Activated CD4-positive, alpha-beta memory T cell treated with anti-CD3 and anti-CD28 coated beads, Interleukin-2, amount 10 ng/mL, durations not matched to agents 7 days and 5 days (primary cell): ENCODE results near the gene COPZ2. TPM values are rescaled to one million over a fixed set of nuclear protein-coding genes. Genes with fewer than 3 reads are reported as not detected.

Source experiments
- CTCF ChIA-PET: fragments of 350-600 bp; sonication (Branson Sonifier 250); formaldehyde crosslinking; loops from one replicate; lab custom pipeline; 2021; ENCODE audit warnings: antibody characterized with exemption, inconsistent platforms; lab: Charles Lee
- POLR2A ChIA-PET: fragments of 350-600 bp; sonication (Branson Sonifier 250); formaldehyde crosslinking; loops from one replicate; lab custom pipeline; 2021; ENCODE audit warnings: antibody characterized with exemption; lab: Charles Lee
- DNase-seq: peaks from one replicate; pipeline ENCODE4 v3.0.0-alpha.2; 2020
- H3K27ac Mint-ChIP-seq: one replicate; pipeline ENCODE4 v1.8.0; 2021; ENCODE audit warnings: mild to moderate bottlenecking, mixed read lengths
- H3K27me3 Mint-ChIP-seq: one replicate; pipeline ENCODE4 v1.8.0; 2021; ENCODE audit warnings: mixed read lengths
- H3K36me3 Mint-ChIP-seq: one replicate; pipeline ENCODE4 v1.8.0; 2021; ENCODE audit warnings: low read depth, mixed read lengths
- H3K4me1 Mint-ChIP-seq: one replicate; pipeline ENCODE4 v1.8.0; 2021; ENCODE audit warnings: mixed read lengths
- H3K4me3 Mint-ChIP-seq: one replicate; pipeline ENCODE4 v1.8.0; 2021; ENCODE audit warnings: mild to moderate bottlenecking, mixed read lengths
- H3K9me3 Mint-ChIP-seq: one replicate; pipeline ENCODE4 v1.8.0; 2021; ENCODE audit warnings: mixed read lengths
- total RNA-seq, 2 experiments: library from RNA; stranded (reverse); gene quantifications; one replicate each; pipeline ENCODE4 v1.2.3, GENCODE V29; 2021

The COPZ2 gene
- total RNA-seq, 2 experiments from 2014 or later, result 7.4 to 11.5 TPM

DNA sequence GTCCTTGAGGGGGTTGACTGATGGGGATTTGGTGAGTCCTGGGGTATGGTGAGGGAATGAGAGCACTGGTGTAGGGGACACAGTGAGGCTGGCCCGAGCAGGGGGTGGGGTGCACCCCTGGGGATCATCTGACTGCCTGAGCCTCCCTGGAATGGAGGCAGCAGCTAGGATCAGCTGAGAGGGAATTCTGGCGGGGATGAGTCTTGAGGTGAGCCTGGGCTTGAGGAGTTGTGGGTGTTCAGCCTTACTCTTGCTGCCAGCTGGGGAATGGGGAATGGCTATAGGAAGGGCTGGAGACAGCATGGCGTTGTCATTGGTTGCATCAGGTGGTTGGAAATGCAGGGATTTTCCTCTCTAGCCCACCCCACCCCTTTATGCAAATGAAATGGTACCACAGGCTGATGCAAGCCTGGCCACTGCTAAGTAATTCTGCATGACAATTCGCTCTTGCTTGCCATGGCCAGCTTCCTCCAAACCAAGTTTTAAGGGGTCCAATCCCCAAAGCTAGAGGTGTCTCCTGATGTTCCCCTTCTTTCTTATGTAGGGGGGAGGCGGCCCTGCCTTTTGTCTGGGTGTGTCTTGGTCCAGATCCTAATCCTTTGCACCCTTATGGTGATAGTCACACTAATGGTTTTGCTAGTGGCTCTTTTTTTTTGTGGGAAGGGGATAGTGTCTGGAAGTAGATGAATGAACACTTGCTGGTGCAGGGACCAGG lies 18.1 kb upstream of the COPZ2 start:
- peaks cover 85% of the 10 kb centered on the region for H3K36me3 Mint-ChIP-seq
- ChIA-PET POLR2A (interaction anchor here (1.5 to 2.2 kb wide), 2 partner anchors 9 to 12 kb away, joined by 4 to 16 read pairs; partner anchors contain the start of gene NFE2L1), CTCF (interaction anchor here (0.9 to 2.0 kb wide), 5 partner anchors 13 to 85 kb away, joined by 4 to 6 read pairs (median 6); partner anchors contain the start of gene CDK5RAP3)
- peak overlapping the region; percentile 80 for H3K27ac Mint-ChIP-seq
- no peaks in the 10 kb centered on the region for H3K27me3 Mint-ChIP-seq
- peaks cover 52% of the 10 kb centered on the region for H3K4me1 Mint-ChIP-seq
- peak overlapping the region; percentile 29 for H3K4me3 Mint-ChIP-seq
- DNase-seq, result peak; percentile 41
- no peaks in the 10 kb centered on the region for H3K9me3 Mint-ChIP-seq

DNA sequence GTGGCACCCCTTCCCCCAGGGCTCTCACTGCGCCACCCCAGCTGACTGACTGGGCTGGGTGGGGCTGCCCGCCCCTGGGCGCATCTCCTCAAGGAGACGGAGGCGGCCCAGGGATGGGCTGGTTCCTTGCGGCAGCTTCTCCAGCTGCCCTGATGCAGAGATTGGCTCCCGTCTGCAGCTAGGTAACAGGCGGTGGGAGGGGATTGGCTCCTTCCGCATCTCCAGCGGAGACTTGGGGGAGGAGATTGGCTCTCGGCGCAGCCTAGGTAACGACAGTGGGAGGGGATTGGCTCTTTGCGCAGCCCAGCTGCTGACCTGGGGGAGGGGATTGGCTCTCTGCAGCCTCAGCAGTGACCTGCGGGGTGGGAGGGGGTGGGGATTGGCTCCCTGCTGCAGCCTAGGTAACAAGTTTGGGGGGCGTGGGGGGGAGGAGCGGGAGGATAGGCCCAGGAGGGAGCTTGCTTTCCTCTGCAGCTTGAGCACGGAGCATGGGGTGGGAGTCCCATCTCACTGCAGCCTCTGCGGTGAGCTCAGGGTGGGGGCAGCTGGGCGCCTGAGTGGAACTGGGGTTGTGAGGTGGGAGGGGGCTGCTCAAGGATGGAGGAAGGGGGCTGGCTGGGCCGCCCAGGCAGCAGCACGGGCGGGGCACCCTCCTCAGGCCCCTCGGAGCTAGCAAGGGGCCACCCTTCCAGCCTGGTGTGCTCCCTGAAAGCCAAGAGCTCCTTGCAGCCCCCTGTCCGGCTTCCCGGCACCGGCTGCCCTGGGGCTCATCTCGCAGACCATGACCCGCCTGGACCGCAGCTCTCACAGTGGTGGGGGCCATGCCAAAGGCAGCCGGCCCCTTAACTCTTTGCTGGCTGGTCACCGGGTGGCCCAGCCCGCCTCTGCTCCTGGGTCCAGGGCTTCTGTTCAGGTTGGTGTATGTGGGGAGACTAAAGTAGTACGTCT lies 16.9 kb upstream of the COPZ2 start:
- no peak overlapping the region for H3K4me3 Mint-ChIP-seq
- H3K36me3 Mint-ChIP-seq, result peaks cover 84% of the 10 kb centered on the region
- peaks cover 61% of the 10 kb centered on the region for H3K4me1 Mint-ChIP-seq
- no peaks in the 10 kb centered on the region for H3K27me3 Mint-ChIP-seq
- no peaks in the 10 kb centered on the region for H3K9me3 Mint-ChIP-seq
- no peak for DNase-seq
- H3K27ac Mint-ChIP-seq, result peak overlapping the region; percentile 80
- ChIA-PET CTCF (interaction anchor here (1.6 to 2.0 kb wide), 4 partner anchors 18 to 28 kb away, joined by 5 to 10 read pairs (median 6); no protein-coding TSS in a partner anchor), POLR2A (interaction anchor here (2.2 kb wide), 1 partner anchor 8 kb away, joined by 16 read pairs; the partner anchor contains the start of gene NFE2L1)

DNA sequence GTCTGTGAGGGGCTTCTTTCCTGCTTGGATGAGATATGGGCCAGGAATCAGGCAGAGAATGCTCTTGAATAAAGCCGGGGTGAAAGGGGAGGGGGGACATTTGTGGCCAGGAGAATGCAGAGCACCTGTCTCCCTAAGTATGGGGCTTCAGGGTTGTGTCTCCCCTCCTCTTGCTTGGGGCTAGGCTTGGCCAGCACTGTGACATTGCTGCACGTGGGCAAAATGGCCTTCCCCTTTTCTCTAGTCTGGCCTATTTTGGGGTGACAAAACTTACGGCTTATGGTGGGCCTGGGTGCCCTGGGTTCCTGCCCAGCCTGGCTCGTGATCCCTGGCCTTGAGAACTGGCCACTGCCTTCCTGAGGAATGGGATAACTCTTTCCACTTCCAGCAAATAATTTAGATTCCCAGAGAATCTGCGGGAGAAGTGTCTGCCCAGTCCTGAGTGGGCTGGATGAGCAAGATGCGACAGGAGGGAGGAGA lies 16.2 kb upstream of the COPZ2 start:
- ChIA-PET POLR2A (no interaction called here), CTCF (interaction anchor here (1.9 kb wide), 1 partner anchor 26 kb away, joined by 10 read pairs; no protein-coding TSS in a partner anchor)
- no peak for DNase-seq
- Mint-ChIP-seq H3K27me3 (no peaks in the 10 kb centered on the region), H3K4me1 (peaks cover 66% of the 10 kb centered on the region), H3K9me3 (no peaks in the 10 kb centered on the region), H3K36me3 (peaks cover 79% of the 10 kb centered on the region), H3K4me3 (no peak overlapping the region), H3K27ac (peak overlapping the region; percentile 36)

DNA sequence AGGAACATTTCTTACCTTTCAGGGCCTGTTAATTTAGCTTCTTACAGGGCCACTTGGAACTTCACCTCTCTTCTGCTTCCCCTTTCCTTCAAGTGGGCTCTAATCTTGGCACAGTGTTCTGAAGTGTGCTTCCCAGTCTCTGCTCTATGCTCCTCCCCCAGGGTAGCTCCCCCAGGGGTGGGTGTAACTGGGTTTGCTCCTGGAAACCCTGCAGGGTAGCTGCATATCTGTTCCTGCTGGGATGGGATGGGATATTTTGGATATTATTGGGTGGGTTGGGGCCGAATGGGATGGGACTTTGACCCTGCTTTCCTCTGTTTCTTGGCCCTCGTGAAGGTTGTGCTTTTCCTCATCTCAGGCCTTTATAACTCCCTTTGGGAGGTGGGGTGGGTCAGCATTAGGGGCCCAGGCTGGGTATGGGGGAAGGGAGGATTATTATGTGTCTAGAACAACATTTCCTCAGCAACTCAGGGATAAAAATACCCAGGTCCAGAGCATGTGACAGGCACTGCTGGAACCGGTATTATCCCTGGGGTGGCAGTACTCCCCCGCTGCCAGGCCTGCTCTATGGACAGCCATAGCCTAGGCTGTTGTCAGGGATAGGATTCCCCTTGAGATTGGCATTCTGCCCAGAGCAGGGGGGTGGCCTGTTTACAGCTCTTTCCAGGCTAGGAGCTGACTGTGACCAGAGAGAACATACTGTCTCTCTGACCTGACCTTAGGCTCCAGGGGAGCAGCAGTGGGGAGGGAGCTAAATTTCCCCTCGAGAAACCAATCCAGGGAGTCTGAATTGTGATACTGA lies 15.6 kb upstream of the COPZ2 start:
- Mint-ChIP-seq H3K36me3 (peaks cover 75% of the 10 kb centered on the region), H3K4me3 (no peak overlapping the region), H3K27me3 (no peaks in the 10 kb centered on the region), H3K9me3 (no peaks in the 10 kb centered on the region), H3K27ac (peak overlapping the region; percentile 58), H3K4me1 (peaks cover 68% of the 10 kb centered on the region)
- ChIA-PET CTCF (interaction anchor here (1.1 to 1.9 kb wide), 2 partner anchors 22 to 26 kb away, joined by 3 to 10 read pairs; no protein-coding TSS in a partner anchor), POLR2A (interaction anchor here (0.8 to 1.3 kb wide), 2 partner anchors 11 to 17 kb away, joined by 3 to 4 read pairs; no protein-coding TSS in a partner anchor)
- DNase-seq, result no peak

DNA sequence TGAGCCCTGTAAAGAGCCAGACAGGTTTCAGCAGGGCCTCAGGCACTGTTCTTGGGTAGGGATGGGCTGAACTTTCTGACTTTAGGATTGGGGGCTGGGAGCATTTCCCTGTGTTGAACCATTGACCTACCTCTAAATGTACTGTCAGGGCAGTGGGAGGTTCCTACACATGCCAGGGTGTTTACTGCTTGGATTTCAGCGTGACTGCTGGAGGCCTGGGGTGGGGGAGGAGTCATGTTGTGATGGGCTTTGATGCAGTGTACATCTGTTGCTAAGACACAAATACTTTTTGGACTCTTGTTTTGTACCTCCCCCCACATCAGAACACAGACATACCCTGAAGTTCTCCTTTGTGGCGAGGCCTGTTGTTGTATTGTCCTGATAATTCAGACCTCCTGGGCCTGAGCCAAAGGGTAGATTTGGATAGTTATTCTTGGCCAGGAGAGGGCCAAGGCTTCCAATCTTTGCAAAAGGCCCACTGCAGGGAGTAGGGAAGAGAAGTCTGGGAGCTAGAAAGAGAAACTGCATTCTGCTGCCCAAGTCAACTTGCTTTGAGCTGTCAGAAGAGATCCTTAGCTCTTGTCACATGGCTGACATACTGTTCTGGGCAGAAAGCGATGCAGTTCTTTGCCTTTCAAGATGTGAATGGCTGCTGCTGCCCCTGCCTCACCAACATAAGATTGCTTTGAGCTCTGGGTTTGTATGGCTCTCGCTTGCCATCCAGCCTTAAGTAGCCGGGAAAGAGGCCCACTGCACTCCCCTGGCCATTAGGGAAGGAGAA lies 14.3 kb upstream of the COPZ2 start:
- H3K27ac Mint-ChIP-seq, result peak overlapping the region; percentile 47

DNA sequence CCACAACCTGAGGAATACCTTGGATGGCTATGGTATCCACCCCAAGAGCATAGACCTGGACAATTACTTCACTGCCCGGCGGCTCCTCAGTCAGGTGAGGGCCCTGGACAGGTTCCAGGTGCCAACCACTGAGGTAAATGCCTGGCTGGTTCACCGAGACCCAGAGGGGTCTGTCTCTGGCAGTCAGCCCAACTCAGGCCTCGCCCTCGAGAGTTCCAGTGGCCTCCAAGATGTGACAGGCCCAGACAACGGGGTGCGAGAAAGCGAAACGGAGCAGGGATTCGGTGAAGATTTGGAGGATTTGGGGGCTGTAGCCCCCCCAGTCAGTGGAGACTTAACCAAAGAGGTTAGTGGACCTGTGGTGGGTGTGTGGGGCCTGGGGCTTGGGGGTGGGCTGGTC lies 13.7 kb upstream of the COPZ2 start:
- peaks cover 59% of the 10 kb centered on the region for H3K36me3 Mint-ChIP-seq
- H3K27ac Mint-ChIP-seq, result peak overlapping the region; percentile 47
- H3K9me3 Mint-ChIP-seq, result no peaks in the 10 kb centered on the region
- ChIA-PET POLR2A (interaction anchor here (0.9 to 6.7 kb wide), 2 partner anchors 15 to 56 kb away, joined by 3 to 57 read pairs; partner anchors contain the start of gene COPZ2), CTCF (interaction anchor here (5.2 to 5.8 kb wide), 2 partner anchors 15 to 25 kb away, joined by 36 to 62 read pairs; partner anchors contain the start of gene COPZ2)
- no peak for DNase-seq
- H3K4me1 Mint-ChIP-seq, result peaks cover 72% of the 10 kb centered on the region
- no peaks in the 10 kb centered on the region for H3K27me3 Mint-ChIP-seq
- H3K4me3 Mint-ChIP-seq, result no peak overlapping the region

More for the DNA sequence above, 14.3 kb upstream of the COPZ2 start:
- Mint-ChIP-seq H3K36me3 (peaks cover 62% of the 10 kb centered on the region), H3K27me3 (no peaks in the 10 kb centered on the region), H3K9me3 (no peaks in the 10 kb centered on the region), H3K4me3 (no peak overlapping the region), H3K4me1 (peaks cover 71% of the 10 kb centered on the region)
- no peak for DNase-seq
- ChIA-PET POLR2A (interaction anchor here (1.3 kb wide), 1 partner anchor 15 kb away, joined by 4 read pairs; no protein-coding TSS in a partner anchor), CTCF (interaction anchor here (1.0 to 5.2 kb wide), 2 partner anchors 26 to 81 kb away, joined by 3 to 62 read pairs; partner anchors contain the start of gene CDK5RAP3)

DNA sequence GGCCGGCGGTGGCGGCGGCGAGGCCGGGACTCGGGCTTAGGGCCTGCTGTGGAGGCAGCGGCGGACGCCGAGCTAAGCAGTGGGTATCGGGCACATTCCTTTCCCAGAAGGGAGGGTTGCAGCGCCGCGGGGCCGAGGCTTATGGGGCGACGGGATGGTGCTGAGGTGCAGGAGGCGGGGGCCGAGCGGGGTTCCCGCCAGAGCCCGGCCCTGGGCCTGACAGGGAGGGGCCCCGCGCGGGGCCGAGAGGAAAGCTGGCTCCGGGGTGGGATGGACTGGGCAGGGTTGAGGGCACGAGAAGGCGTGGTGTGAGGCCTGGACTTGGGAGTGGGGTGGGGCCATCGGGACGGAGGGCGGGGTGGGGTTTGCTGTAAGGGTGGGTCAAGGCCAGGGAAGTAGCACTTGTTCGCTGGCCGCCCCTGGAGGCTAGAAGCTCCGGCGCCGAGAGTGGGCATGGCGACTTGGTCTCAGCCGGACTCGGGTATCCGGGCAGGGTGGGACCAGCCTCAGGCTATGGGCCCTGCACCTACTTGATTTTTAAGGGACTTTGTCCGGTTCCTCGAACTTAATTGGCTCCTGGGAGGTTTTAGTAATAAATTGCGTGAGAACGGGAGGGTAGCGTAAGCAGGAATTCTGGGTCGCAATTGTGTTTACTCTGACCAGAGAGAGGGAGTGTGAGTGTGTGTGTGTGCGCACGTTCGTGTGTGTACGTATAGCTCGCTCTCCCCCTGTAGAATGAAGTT lies 11.0 kb upstream of the COPZ2 start:
- ChIA-PET CTCF (interaction anchor here (0.7 to 5.8 kb wide), 15 partner anchors 12 to 303 kb away, joined by 3 to 62 read pairs (median 6); partner anchors contain the start of genes CDK5RAP3 and COPZ2), POLR2A (interaction anchor here (0.8 to 6.7 kb wide), 27 partner anchors 7 to 570 kb away, joined by 3 to 57 read pairs (median 6); partner anchors contain the start of genes CBX1, CDK5RAP3, COPZ2 and KPNB1)
- no peaks in the 10 kb centered on the region for H3K27me3 Mint-ChIP-seq
- H3K36me3 Mint-ChIP-seq, result peaks cover 44% of the 10 kb centered on the region
- peak; percentile 47 for DNase-seq
- peaks cover 67% of the 10 kb centered on the region for H3K4me1 Mint-ChIP-seq
- H3K9me3 Mint-ChIP-seq, result no peaks in the 10 kb centered on the region
- peak overlapping the region; percentile 99 for H3K4me3 Mint-ChIP-seq
- peak overlapping the region; percentile 97 for H3K27ac Mint-ChIP-seq

DNA sequence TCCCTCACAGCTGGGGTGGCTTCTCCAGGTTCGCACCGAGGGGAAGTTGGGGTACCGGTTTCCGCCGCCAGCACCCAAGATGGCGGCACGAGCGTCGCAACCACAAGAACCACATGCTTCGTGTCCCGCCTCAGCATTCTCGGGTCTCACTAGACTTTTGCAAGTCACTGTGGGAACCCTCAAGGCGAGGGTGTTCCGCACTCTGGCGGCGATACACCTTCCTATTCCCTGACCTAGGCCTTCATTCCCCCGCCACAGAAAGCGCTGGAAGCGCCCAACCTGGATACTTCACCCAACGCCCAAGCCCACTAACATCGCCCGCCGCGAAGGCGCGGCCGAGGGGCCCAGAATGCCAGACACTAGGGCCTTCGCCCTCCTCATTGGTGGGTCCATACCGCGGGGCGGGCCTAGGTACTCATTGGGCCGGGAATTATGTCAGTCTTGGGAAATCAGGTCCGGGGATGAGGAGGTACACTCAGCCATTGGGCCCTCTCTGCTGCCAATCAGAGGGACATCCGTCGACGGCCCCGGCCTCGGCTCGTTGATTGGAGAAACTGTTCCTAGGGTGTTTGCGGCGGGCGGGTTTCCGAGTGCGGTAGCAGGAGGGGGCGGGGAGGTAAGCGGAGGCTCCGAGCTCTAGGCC lies 10.3 kb upstream of the COPZ2 start, which contains the start of gene NFE2L1:
Gene NFE2L1 (plus strand): TSS at position 619 of the 643 bp plus-strand sequence. CDS start 2,760 bp downstream, outside the sequence.
- CTCF ChIA-PET, result interaction anchor here (0.7 to 5.8 kb wide), 15 partner anchors 12 to 158 kb away, joined by 3 to 62 read pairs (median 5); partner anchors contain the start of genes CDK5RAP3 and COPZ2
- Mint-ChIP-seq H3K9me3 (no peaks in the 10 kb centered on the region), H3K4me3 (peak within 1 kb of the TSS; percentile 99), H3K36me3 (peaks cover 38% of the 10 kb centered on the region), H3K27ac (peak within 1 kb of the TSS; percentile 97), H3K4me1 (peaks cover 64% of the 10 kb centered on the region), H3K27me3 (no peaks in the 10 kb centered on the region)
- peak; percentile 99 for DNase-seq
- POLR2A ChIA-PET, result interaction anchor here (0.7 to 6.7 kb wide), 28 partner anchors 8 to 571 kb away, joined by 3 to 57 read pairs (median 5); partner anchors contain the start of genes CBX1, CDK5RAP3, COPZ2 and KPNB1

DNA sequence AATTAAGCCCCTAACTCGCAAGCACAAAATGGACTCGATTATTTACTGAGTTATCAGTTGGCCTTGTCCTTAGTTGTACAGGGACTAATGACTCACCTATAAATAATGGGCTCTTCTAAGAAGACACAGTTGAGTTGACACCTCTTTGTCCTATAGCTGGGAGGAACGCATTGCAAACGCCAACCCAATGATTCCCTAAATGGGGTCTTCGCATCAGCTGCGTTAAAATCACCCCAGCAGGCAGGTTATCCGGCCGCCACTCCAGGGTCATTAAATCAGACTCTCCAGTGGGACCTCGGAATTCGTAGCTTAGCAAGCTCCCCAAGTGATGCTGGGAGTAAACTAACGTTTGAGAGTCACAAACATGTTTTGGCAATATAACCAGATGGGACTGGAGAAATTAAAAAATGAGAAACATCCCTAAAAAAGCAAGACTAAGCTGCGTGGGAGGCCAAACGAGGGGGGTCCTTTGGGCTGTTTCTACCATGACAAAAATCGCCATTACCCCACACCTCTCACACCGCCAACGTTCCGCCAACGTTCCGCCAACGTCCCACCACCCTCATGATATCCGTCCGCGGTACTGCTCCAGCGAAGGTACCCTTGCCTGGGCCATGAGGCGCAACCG lies 9.6 kb upstream of the COPZ2 start:
- Mint-ChIP-seq H3K36me3 (peaks cover 33% of the 10 kb centered on the region), H3K4me1 (peaks cover 59% of the 10 kb centered on the region), H3K27me3 (no peaks in the 10 kb centered on the region), H3K27ac (peak overlapping the region; percentile 97), H3K9me3 (no peaks in the 10 kb centered on the region), H3K4me3 (peak overlapping the region; percentile 99)
- CTCF ChIA-PET, result interaction anchor here (0.7 to 5.8 kb wide), 11 partner anchors 11 to 571 kb away, joined by 3 to 62 read pairs (median 5); partner anchors contain the start of genes CDK5RAP3 and COPZ2
- DNase-seq, result no peak
- POLR2A ChIA-PET, result interaction anchor here (0.7 to 6.7 kb wide), 15 partner anchors 9 to 572 kb away, joined by 3 to 57 read pairs (median 7); partner anchors contain the start of genes CBX1, CDK5RAP3, COPZ2 and SNX11
